ENCODE data around the gene SPINT2. TPM values are rescaled to one million over a fixed set of nuclear protein-coding genes. Genes with fewer than 3 reads are reported as not detected.

Gene SPINT2
- total and polyA plus RNA-seq, 2 of the 13 experiments (the other 11 are each of a cell fraction or from before 2014, with no cell fraction given), result 0.31 to 0.77 TPM

GRCh38 chr19:38264486-38265212, at the start of gene SPINT2 (continued):
- no peak for TF ChIP-seq ZBTB4 (CRISPR knock-in tag; IDR thresholded peaks at IDR 0.05; ENCODE audit: borderline replicate concordance)

GRCh38 chr19:38216785-38217641, 47.4 kb upstream of the SPINT2 start:
- 93% methylated on average over 25 of the region's 26 CpGs for WGBS (ENCODE audit: low lambda C conversion rate)
- CTCF ChIA-PET (ENCODE audit: low intra/inter-chr PET ratio, low total read pairs), result no interaction called here
- Histone ChIP-seq H3K9ac (ENCODE audit: insufficient read depth, low read depth, low read length) (no peak overlapping the region), H3K36me3 (replicated peaks in 1 of 2; ENCODE audit: control insufficient read depth in 1 of 2, insufficient read depth in 2 of 2, low read length in 2 of 2) (no peaks in the 10 kb centered on the region), H3K27me3 (ENCODE audit: control insufficient read depth in 1 of 2, insufficient read depth in 2 of 2, low read length in 2 of 2) (no peaks in the 10 kb centered on the region), H3K27ac (ENCODE audit: extremely low read length, insufficient read depth, low read length) (no peak overlapping the region), H3K4me3 (replicated peaks in 1 of 3; ENCODE audit: insufficient read depth in 1 of 3, low read depth in 2 of 3, low read length in 3 of 3) (no peak overlapping the region), H4K20me1 (ENCODE audit: insufficient read depth, low read length) (no peaks in the 10 kb centered on the region), H2AFZ (ENCODE audit: low read length) (no peak overlapping the region), H3K9me3 (ENCODE audit: low read length) (no peaks in the 10 kb centered on the region), H3K4me2 (ENCODE audit: low read depth, low read length) (no peak overlapping the region), H3K4me1 (ENCODE audit: insufficient read depth, low read length) (no peaks in the 10 kb centered on the region), H3K79me2 (ENCODE audit: insufficient read depth, low read length) (no peaks in the 10 kb centered on the region)
- in situ Hi-C loops (cut with HindIII; ENCODE audit: extremely low pct_ligation_motif_present, low pct_unique_long_range_greater_than_20kb), result no loop called here
- ATAC-seq (no peak), FAIRE-seq (no peak), DNase-seq (ENCODE audit: low spot score) (no peak)
- intact Hi-C loops (cut with micrococcal nuclease; ENCODE audit: unreplicated experiment), result no loop called here
- POLR2A ChIA-PET, result no interaction called here
- TF ChIP-seq TEAD2 (CRISPR knock-in tag; IDR thresholded peaks at IDR 0.05), result no peak
- no peak for TF ChIP-seq ZNF124 (CRISPR knock-in tag; IDR thresholded peaks at IDR 0.05)
- TF ChIP-seq ZNF292 (CRISPR knock-in tag; IDR thresholded peaks at IDR 0.05; ENCODE audit: borderline replicate concordance, low read depth), result no peak
- TF ChIP-seq ZBTB3 (CRISPR knock-in tag; IDR thresholded peaks at IDR 0.05; ENCODE audit: borderline replicate concordance, low read depth), result no peak
- no peak for TF ChIP-seq ZNF589 (CRISPR knock-in tag; conservative IDR thresholded peaks at IDR 0.05)
- TF ChIP-seq HDAC2 (CRISPR knock-in tag; IDR thresholded peaks at IDR 0.05), result no peak
- no peak for TF ChIP-seq ZNF510 (CRISPR knock-in tag; IDR thresholded peaks at IDR 0.05; ENCODE audit: low read depth)
- no peak for TF ChIP-seq ZNF205 (CRISPR knock-in tag; IDR thresholded peaks at IDR 0.05)
- no peak for TF ChIP-seq HNF1B (CRISPR knock-in tag; IDR thresholded peaks at IDR 0.05)
- BruUV-seq (replicated peaks), result no TSS peak
